Measurements from ENCODE around the gene CELF2.
"Not testable (repeated sequence)": the region's sequence is repeated elsewhere in the genome, so short reads cannot be mapped to it uniquely, and the experiment has no call there.

CELF2 gene

DNA sequence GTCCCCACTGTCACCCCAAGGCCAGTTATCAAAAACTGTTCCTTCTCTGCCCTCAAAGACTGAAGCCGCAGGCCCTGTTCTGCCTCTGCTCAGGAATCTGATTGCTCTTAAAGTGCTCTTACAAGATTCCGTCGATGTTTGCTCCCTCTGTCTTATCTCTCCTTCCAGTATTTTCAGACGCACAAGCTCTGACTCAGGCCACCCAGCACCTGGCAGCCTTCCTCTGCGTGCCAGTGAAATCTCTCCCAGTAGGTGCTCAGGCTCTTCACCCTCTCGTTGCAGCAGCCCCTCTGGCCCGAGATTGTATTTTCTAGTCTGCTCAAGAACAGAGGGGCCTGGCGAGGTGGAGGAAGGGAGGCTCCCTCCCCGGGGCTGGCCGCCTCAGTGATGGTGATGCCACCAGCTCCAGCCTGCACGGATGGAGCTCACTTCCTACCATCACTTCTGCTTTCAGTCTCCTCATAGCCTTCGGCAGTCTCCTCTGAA lies 317.5 kb downstream of the CELF2 start:
- DNase-seq = peak; percentile 2

- no peak for DNase-seq
Measured at GRCh38 chr10:11335881-11336430, 318.3 kb downstream of the CELF2 start.

DNA sequence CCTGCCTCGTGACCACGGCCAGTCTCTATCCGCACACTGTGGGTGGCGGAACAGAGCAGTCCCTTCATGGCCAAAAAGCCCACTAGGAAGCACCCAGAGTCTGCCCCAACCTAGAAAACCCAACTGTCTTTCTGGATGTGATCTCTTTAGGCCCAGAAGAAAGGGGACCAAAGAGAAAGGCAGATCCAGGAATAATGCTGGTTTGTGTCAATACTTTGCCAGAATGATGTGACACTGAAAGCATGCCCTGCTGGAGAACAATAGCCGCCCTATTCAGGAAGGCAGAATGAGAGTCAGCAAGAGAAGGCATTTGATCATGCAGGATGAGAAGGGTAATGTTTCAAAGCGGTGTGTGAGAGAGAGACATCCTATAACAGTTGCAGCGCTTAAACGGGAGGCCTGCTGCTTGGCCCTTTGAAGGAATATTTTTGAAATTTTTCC lies 319.1 kb downstream of the CELF2 start:
- DNase-seq = no peak

DNA sequence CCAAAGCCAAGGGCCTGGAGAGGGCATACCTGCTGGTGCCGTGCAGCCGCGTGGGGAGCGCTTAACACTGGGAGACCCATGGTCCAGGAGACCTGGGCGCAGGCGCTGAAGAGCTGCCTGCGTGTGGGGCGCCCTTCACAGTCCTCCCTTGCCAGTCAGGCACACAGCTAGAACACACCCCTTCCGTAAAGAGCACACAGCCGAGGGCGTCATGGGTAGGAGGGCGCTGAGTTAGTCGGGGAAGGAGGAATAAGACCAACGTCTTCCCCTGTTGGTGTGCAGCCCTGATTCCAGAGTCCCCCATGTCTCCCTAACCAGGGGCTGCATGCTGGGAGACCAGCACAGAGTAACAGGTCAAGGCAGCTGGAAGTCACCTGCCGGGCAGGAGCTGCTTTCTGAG lies 319.8 kb downstream of the CELF2 start:
- DNase-seq = no peak

DNA sequence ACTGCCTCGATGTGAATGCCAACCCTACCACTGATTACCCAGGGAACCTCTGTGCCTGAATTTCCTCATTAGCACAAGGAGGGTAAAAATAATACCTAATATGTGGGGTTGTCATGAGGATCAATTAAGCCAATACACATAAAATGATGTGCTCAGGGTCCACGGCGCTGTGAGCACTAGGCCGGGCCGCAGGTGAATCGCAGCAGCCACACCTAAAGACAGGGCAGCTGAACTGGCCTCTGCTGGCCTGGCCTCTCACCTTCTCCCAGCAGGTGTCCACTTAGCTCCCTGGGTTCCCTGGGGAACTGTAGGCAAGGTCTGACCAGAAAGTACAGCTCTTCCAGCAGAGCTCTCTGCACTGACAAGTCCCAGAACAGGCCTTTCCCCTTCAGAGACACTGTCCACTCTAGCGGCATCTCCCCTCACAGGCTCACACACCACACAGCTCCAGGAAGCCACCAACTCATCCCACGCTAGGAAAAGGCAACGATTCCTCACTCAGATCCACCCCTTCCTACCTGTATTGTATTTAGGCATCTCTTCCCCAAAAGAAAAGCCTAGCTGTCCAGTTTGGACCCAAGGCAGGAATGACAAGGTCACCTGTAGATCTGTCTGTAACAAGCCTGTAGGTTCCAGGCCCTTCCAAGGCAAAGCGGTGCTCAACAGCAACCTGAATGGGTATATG lies 320.6 kb downstream of the CELF2 start:
- DNase-seq = no peak

GRCh38 chr10:11339013-11339412 lies 321.3 kb downstream of the CELF2 start:
- no peak for DNase-seq

- no peak for DNase-seq
Measured at GRCh38 chr10:11339660-11340059, 322.0 kb downstream of the CELF2 start.

DNA sequence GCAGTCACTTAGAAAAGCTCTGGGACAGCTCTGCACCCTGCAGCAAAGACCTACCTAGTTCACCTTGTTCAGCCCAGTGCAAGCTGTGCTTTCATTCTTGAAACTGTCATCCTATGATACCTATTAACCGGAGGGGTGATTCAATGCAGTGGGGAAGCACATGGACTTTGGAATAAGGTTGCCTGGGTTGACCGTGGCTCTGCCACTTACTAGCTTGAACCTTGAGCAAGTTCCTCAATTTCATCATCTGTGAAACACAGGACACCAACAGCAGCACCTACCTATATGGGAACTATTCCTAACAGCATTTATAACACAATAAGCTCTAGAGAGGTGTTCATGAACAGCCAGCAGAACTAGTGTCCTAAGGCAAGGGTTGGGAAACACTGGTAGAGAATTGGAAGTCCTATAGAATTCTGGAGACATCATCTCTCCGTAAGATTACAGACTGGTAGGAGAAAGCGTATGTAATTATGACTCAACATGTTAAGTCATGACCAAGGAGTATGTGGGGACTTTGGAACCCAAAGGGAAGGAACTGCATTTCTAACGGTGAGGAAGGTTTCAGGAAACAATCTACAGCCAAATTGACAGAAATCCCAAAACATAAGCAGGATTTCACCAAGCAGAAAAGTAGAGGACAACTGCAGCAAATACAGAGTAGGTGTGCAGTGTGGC lies 323.8 kb downstream of the CELF2 start:
- no peak for DNase-seq

- DNase-seq = no peak
Measured at GRCh38 chr10:11344081-11344480, 326.4 kb downstream of the CELF2 start.

DNA sequence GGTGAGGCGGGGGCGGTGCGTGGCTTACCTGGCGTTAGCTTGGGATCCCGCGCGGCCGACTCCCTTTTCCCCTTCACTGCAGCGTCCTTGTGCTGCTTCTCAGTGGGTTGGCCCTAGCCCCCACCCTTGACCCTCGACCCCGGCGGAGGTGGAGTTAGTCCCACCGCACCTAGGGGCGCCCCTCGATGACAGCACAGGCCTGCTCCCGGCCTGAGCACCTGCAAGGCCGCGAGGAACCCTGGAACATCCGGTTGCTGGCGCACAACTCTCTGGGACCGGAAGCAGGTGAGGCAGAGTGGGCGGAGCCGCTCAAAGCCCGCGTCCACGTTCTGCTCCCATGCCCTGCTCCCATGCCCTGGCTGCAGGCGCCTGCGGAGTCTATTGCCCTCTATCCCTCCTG lies 326.9 kb downstream of the CELF2 start:
- DNase-seq = no peak

DNA sequence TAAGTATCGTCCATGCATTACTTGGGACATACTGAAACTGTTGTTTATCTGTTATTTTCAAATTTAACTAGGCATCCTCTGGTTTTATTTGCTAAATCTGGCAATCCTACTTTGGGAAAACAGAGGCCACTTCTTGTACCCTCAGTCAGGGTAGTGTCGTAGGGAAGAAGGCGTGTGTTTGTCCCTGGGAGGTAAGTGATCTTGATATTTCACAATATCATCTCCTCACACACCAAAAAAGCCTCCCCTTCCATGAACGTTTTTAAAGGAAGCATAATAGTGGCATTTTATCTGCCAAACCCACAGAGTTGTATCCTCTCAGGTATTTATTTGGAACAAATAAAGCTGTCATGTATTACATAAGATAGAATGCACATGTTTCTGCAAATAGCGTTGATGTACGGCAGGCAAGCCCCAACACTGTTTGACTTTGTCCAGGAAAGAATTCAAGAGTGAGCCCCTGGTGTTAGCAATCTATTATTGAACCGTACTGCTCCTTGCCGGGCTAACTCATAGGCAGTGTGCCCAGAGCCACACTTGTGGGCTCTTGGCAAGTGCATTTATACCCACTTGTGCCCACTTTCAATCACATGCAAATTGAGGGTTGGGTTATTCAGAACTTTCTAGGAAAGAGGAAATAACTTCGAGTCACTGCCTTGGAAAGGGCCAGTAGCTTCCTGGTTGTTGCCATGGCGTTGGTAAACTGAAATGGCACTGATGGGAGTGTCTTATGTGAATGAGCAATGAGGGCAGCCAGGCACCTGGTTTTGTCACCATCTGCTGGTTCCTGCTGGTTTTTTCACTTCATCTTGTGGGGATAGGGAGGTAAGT lies 327.8 kb downstream of the CELF2 start:
- DNase-seq = no peak

DNA sequence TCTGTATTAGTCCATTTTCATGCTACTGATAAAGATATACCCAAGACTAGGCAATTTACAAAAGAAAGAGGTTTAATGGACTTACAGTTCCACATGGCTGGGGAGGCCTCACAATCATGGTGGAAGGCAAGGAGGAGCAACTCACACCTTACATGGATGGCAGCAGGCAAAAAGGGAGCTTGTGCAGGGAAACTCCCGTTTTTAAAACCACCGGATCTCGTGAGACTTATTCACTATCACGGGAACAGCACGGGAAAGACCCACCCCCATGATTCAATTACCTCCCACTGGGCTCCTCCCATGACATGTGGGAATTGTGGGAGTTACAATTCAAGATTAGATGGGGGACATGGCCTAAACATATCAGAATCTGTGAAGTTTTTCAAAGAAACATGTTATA lies 329.9 kb downstream of the CELF2 start:
- DNase-seq = not testable (repeated sequence)

- DNase-seq = no peak
Measured at GRCh38 chr10:11351801-11352200, 334.1 kb downstream of the CELF2 start.

DNA sequence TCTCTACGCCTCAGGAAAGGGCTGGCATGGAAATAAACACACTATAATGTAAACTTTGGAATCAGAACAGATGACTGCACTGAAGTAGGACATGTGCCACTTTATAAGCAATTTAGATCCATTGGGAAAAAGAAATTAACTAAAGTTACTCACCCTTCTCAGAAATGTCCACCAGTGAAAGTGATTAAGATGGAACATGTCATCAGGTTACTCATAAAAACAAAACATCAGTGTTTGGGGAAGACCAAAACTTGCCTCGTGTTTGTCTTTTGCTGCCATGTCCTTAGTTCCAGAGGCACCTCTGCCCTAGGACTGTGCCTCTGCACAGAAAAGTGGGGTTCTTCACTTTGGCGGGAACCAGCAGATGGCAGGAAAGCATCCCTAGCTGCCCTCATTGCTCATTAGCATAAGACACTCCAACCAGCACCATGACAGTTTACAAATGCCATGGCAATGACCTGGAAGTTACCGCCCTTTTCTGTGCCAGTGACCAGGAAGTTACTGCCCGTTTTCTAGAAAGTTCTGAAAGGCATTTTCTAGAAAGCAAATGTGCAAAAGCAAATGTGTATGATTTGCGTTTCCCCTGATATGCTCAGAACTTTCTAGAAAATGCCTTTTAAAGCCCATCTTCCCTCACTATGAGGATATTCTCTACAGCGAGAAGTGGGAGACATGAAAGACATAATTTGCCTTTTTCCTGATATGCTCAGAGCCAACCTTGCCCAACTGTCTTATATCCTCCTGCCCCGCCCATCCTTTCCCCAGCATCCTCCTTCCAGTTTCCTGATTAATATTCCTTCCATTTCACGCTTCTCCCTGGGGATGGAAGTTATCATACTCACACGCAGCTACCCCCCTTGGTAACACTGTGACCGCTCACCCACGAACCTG lies 335.6 kb downstream of the CELF2 start:
- no peak for DNase-seq

GRCh38 chr10:11354823-11355222 lies 337.2 kb downstream of the CELF2 start:
- DNase-seq = no peak

DNA sequence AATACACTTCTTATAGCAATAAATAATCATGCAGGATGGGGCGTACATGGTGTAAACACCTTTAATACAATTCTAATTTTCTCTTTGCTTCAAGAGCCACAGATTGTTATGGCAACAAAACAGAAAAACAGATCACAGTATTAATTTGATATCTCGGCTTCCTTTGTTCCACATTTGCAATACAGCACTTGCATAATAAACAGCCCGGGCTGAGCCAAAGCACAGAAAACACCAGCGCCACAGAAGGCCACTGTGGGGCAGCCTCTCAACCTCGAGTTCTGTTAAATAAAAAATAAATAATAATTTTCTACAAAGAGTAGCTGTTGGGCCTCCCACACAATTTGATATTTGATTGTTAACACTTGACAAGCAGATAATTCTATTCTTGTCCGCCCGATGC lies 337.9 kb downstream of the CELF2 start:
- DNase-seq = no peak

DNA sequence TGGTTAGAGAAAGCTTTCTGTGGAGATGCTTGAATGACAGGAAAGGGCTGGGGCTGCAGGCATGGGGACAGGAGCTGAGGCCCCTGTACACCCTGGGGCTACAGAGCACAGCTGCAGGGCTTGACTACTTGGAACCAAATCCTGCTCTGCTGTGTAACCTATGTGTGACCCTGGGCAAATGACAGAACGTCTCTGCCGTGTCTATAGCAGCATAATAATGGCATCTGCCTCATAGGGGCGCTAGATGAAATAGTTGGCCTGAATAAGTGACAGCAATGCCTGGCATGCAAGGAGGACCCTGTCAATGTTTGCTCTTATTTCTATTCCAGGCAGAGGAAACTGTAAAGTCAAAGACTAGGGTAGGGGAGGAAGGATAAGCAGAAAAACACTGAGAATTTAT lies 339.8 kb downstream of the CELF2 start:
- no peak for DNase-seq

- DNase-seq = no peak
Measured at GRCh38 chr10:11358011-11358410, 340.3 kb downstream of the CELF2 start.

GRCh38 chr10:11358923-11359575 lies 341.4 kb downstream of the CELF2 start:
- no peak for DNase-seq

DNA sequence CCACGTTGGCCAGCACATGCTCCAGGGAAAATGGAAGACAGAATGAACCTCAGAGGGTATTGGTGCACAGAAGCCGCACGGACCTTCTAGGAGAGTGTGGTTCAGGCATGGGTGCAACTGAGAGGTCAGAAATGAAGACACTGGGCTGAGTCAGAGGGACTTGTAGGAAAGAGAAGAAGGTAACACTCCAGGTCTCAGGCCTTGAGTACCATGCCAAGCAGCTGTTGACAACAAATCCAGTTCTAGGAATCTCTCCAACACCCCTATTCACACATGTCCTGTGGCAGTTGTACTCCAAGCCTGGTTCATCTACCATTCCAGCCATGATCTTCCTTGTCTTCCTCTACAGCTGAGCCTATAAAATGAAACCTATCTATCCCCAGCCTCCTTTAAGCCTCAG lies 342.2 kb downstream of the CELF2 start:
- no peak for DNase-seq

GRCh38 chr10:11363497-11363896 lies 345.8 kb downstream of the CELF2 start:
- DNase-seq = no peak

DNA sequence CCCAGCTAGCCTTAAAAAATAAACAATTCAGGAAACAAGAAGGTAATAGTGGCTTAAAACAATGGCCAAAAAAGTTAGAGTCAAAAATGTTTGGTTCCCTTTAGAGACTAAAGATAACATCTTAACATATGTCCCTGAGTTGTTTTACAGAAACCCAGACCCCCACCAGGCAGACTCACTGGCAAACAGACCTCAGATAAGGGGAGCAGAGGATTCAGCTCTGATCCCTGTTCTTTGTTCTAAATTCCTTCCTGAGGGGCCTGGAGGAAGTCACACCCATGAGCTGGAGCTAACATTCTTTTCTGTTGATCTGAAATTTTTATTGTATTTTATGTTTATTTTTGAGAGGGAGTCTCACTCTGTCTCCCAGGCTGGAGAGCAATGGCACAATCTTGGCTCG lies 346.6 kb downstream of the CELF2 start:
- no peak for DNase-seq
